Common myeloid progenitor, CD34-positive (primary cell): Measurements from ENCODE around the gene PLA2G15.
A peak's percentile ranks its signal among the peaks of the same experiment; 100 is the strongest.

Experiments used
- CTCF ChIA-PET: fragments of 350-600 bp; sonication (Branson Sonifier 250); formaldehyde crosslinking; loops from one replicate; lab custom pipeline; 2021; ENCODE audit warnings: antibody characterized with exemption; lab: Charles Lee
- POLR2A ChIA-PET: fragments of 350-600 bp; sonication (Branson Sonifier 250); formaldehyde crosslinking; loops from one replicate; lab custom pipeline; 2021; ENCODE audit warnings: antibody characterized with exemption; lab: Charles Lee
- DNase-seq, 3 donors: peaks; one replicate each; pipeline versions ENCODE4 v3.0.0 to v3.0.0-alpha.2; 2013
- H3K27ac ChIP-seq, 2 experiments: 1 replicate in 1 of 2; 2 replicates in 1 of 2; pipeline ENCODE4 v1.7.0; 2013; ENCODE audit warnings: inconsistent platforms in 2 of 2, low read length in 2 of 2, mild to moderate bottlenecking in 2 of 2, low read depth in 1 of 2, moderate library complexity in 1 of 2; ENCODE audit not compliant: severe bottlenecking in 2 of 2, insufficient read depth in 1 of 2, poor library complexity in 1 of 2
- H3K27me3 ChIP-seq, 5 experiments: replicated peaks in 2 of 5; 1 replicate in 3 of 5; 2 replicates in 2 of 5; pipeline versions ENCODE4 v1.6.1 to v1.7.0; 2013; ENCODE audit warnings: low read length in 4 of 5, mild to moderate bottlenecking in 2 of 5, moderate library complexity in 2 of 5, inconsistent platforms in 1 of 5; ENCODE audit not compliant: insufficient read depth in 5 of 5, control insufficient read depth in 4 of 5
- H3K36me3 ChIP-seq, 4 experiments: 1 replicate in 2 of 4; 2 replicates in 2 of 4; pipeline versions ENCODE4 v1.6.1 to v1.7.0; 2013; ENCODE audit warnings: low read length in 3 of 4, control low read depth in 1 of 4, mild to moderate bottlenecking in 1 of 4; ENCODE audit not compliant: control insufficient read depth in 4 of 4, insufficient read depth in 4 of 4
- H3K4me1 ChIP-seq, 4 experiments: 1 replicate in 3 of 4; 2 replicates in 1 of 4; pipeline versions ENCODE4 v1.6.1 to v1.7.1; 2013; ENCODE audit warnings: low read length in 3 of 4, mild to moderate bottlenecking in 3 of 4, control low read depth in 1 of 4, inconsistent platforms in 1 of 4, moderate library complexity in 1 of 4; ENCODE audit not compliant: control insufficient read depth in 4 of 4, insufficient read depth in 4 of 4; ENCODE audit errors: control extremely low read depth in 1 of 4
- H3K4me3 ChIP-seq, 7 experiments: 1 replicate in 4 of 7; 2 replicates in 3 of 7; pipeline versions ENCODE4 v1.5.1 to v1.7.0; 2013; ENCODE audit warnings: mild to moderate bottlenecking in 7 of 7, low read length in 6 of 7, moderate library complexity in 6 of 7, inconsistent platforms in 2 of 7, low read depth in 2 of 7, control low read depth in 1 of 7; ENCODE audit not compliant: insufficient read depth in 4 of 7, control insufficient read depth in 1 of 7; ENCODE audit errors: extremely low read depth in 1 of 7
- H3K9me3 ChIP-seq, 5 experiments: 1 replicate in 4 of 5; 2 replicates in 1 of 5; pipeline versions ENCODE4 v1.6.1 to v1.7.1; 2013; ENCODE audit warnings: low read length in 4 of 5, mild to moderate bottlenecking in 2 of 5, inconsistent platforms in 1 of 5, low read depth in 1 of 5, moderate library complexity in 1 of 5; ENCODE audit not compliant: control insufficient read depth in 4 of 5, insufficient read depth in 2 of 5; ENCODE audit errors: control extremely low read depth in 1 of 5
- WGBS: methylation state at CpG from one replicate; pipeline ENCODE4 v1.1.5; 2013; ENCODE audit not compliant: insufficient coverage; 5-methylcytosine and 5-hydroxymethylcytosine counted together

The PLA2G15 gene

GRCh38 chr16:68235108-68235886 lies 9.9 kb upstream of the PLA2G15 start:
- no peak overlapping the region for H3K27ac ChIP-seq
- H3K36me3 ChIP-seq, result peaks cover 0 to 12% (median 10%) of the 10 kb centered on the region in 4 experiments
- no peak for DNase-seq
- 81% methylated on average over 67 of the region's 73 CpGs for WGBS
- no peaks in the 10 kb centered on the region for H3K9me3 ChIP-seq
- H3K27me3 ChIP-seq, result peaks cover 0 to 15% (median 8%) of the 10 kb centered on the region in 5 experiments
- H3K4me3 ChIP-seq, result peak overlapping the region in 3 of 7 experiments; percentile 25 to 86 (median 76)
- ChIA-PET POLR2A (interaction anchor here (1.6 kb wide), 1 partner anchor 251 kb away, joined by 5 read pairs; no protein-coding TSS in a partner anchor), CTCF (interaction anchor here (1.5 to 4.0 kb wide), 4 partner anchors 26 to 94 kb away, joined by 6 to 45 read pairs (median 17); partner anchors contain the start of gene SLC7A6)
- H3K4me1 ChIP-seq, result peaks cover 0 to 45% (median 41%) of the 10 kb centered on the region in 4 experiments

DNA sequence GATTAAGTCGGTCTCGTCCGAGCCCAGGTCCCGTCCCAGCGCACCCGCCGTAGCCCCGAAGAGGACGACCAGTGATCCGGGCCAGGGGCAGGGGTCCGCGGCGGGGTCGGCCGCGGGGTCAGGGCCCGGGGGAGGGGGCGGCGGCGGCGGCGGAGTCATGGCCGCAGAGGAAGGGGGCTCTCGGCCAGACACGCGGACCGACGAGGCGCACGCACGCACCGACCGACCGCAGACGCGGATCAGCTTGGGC lies 9.4 kb upstream of the PLA2G15 start, which contains the start of gene ESRP2:
Gene ESRP2, minus strand, starts transcription at position 241 of the 250 bp plus-strand sequence. Its CDS starts 82 bp downstream, at position 159.
- WGBS, result 1% methylated on average over 32 of the region's 36 CpGs
- Histone ChIP-seq H3K4me3 (peak within 1 kb of the TSS; percentile 56 to 86 (median 67)), H3K4me1 (peaks cover 0 to 45% (median 41%) of the 10 kb centered on the region in 4 experiments), H3K36me3 (peaks cover 0 to 11% (median 8%) of the 10 kb centered on the region in 4 experiments), H3K27me3 (peaks cover 0 to 15% (median 8%) of the 10 kb centered on the region in 5 experiments), H3K27ac (no peak within 1 kb of the TSS), H3K9me3 (no peaks in the 10 kb centered on the region)
- no peak for DNase-seq
- CTCF ChIA-PET, result interaction anchor here (3.8 to 4.0 kb wide), 2 partner anchors 26 to 93 kb away, joined by 26 to 45 read pairs; partner anchors contain the start of gene SLC7A6
- POLR2A ChIA-PET, result no interaction called here

GRCh38 chr16:68236137-68236825 lies 8.9 kb upstream of the PLA2G15 start:
- CTCF ChIA-PET, result interaction anchor here (0.9 to 4.0 kb wide), 5 partner anchors 8 to 133 kb away, joined by 3 to 45 read pairs (median 7); partner anchors contain the start of gene SLC7A6
- Histone ChIP-seq H3K9me3 (no peaks in the 10 kb centered on the region), H3K27me3 (peaks cover 0 to 15% (median 8%) of the 10 kb centered on the region in 5 experiments), H3K4me1 (peaks cover 0 to 45% (median 41%) of the 10 kb centered on the region in 4 experiments), H3K36me3 (peaks cover 0 to 6% (median 4%) of the 10 kb centered on the region in 4 experiments), H3K27ac (no peak overlapping the region), H3K4me3 (peak overlapping the region; percentile 2 to 86 (median 67))
- DNase-seq, result peak in 2 of 3 donors; percentile 16 to 49
- POLR2A ChIA-PET, result interaction anchor here (0.6 to 0.8 kb wide), 2 partner anchors 22 to 251 kb away, joined by 3 to 4 read pairs; no protein-coding TSS in a partner anchor
- WGBS, result 6% methylated on average over 35 of the region's 45 CpGs

- Histone ChIP-seq H3K27me3 (peaks cover 0 to 15% (median 8%) of the 10 kb centered on the region in 5 experiments), H3K27ac (no peak overlapping the region), H3K9me3 (no peaks in the 10 kb centered on the region), H3K4me1 (peaks cover 0 to 45% (median 41%) of the 10 kb centered on the region in 4 experiments), H3K36me3 (peaks cover 0 to 5% (median 1%) of the 10 kb centered on the region in 4 experiments), H3K4me3 (peak overlapping the region; percentile 56 to 86 (median 67))
- ChIA-PET POLR2A (interaction anchor here (0.6 to 0.8 kb wide), 2 partner anchors 21 to 252 kb away, joined by 3 to 4 read pairs; no protein-coding TSS in a partner anchor), CTCF (interaction anchor here (0.9 to 4.0 kb wide), 5 partner anchors 9 to 133 kb away, joined by 3 to 45 read pairs (median 7); partner anchors contain the start of gene SLC7A6)
- DNase-seq, result peak in 2 of 3 donors; percentile 44 to 52
- 0% methylated on average over 12 of the region's 21 CpGs for WGBS
These were observed 8.3 kb upstream of the PLA2G15 start for GRCh38 chr16:68236826-68237242.

DNA sequence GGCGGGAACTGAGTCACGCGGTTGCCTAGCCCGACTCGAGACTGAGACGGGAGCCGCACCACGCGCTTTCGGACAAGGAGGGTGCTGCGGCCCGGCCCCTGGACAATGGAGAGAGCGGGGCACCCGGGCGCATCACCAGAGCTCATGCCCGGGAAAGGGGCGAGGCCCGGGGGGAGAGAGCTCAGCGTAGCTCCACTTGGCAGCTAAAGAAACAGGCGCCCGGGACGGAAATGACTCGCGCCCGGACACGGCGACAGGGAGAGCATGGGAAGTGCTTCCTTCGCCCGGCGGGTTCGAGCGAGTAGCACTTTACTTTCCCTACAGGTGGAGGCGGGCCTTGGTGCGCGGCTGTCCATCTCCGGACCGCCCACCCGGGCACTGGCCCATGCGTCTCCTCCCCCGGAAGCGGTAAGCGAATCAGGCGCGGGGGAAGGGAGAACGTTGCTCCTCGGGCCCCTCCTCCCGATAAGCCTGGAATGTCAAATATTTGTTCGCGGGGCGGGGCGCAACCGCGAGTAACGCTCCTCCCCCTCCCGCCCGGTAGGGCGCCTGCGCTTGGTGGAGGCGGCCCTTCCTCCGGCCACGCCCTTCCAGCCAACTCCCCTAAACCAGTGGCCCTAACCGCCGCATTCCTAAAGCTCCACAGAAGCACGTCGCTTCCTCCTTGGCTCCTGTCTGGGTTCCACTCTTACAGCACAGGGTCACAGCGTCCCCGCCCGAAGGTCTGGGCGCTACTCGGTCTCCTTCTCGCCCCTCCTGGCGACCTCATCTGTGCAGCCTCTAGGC lies 7.7 kb upstream of the PLA2G15 start:
- CTCF ChIA-PET, result interaction anchor here (0.6 to 4.0 kb wide), 9 partner anchors 9 to 146 kb away, joined by 3 to 45 read pairs (median 3); partner anchors contain the start of gene SLC7A6
- H3K27me3 ChIP-seq, result peaks cover 0 to 15% (median 8%) of the 10 kb centered on the region in 5 experiments
- peak; percentile 85 to 91 (median 91) for DNase-seq
- POLR2A ChIA-PET, result interaction anchor here (0.6 to 0.8 kb wide), 2 partner anchors 9 to 21 kb away, joined by 3 to 4 read pairs; no protein-coding TSS in a partner anchor
- H3K36me3 ChIP-seq, result no peaks in the 10 kb centered on the region
- under 1% methylated on average over 68 of the region's 72 CpGs for WGBS
- no peak overlapping the region for H3K27ac ChIP-seq
- peaks cover 0 to 45% (median 41%) of the 10 kb centered on the region in 4 experiments for H3K4me1 ChIP-seq
- no peaks in the 10 kb centered on the region for H3K9me3 ChIP-seq
- H3K4me3 ChIP-seq, result peak overlapping the region; percentile 56 to 86 (median 67)

DNA sequence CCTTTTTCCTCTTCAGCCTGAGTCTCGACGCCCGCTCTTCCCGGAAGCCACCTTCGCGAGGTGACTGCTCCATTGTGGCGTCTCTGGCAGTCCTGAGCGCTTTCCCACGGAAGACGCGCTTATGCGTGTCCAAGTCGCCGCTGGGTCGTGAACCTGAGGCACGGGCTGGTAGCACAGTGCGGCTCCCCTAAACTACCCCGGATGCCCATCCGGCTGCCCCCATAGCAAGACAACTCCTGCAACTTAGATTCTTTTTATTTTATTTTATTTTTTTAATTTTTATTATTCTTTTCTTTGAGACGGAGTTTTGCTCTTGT lies 7.2 kb upstream of the PLA2G15 start:
- peaks cover 0 to 15% (median 8%) of the 10 kb centered on the region in 5 experiments for H3K27me3 ChIP-seq
- DNase-seq, result no peak
- WGBS, result 3% methylated on average over 16 of the region's 20 CpGs
- no peaks in the 10 kb centered on the region for H3K9me3 ChIP-seq
- H3K4me3 ChIP-seq, result peak overlapping the region; percentile 56 to 86 (median 67)
- ChIA-PET CTCF (interaction anchor here (1.2 to 4.0 kb wide), 5 partner anchors 11 to 146 kb away, joined by 3 to 45 read pairs (median 4); partner anchors contain the start of gene SLC7A6), POLR2A (interaction anchor here (0.6 kb wide), 2 partner anchors 10 to 679 kb away, joined by 3 read pairs; no protein-coding TSS in a partner anchor)
- H3K4me1 ChIP-seq, result peaks cover 0 to 45% (median 41%) of the 10 kb centered on the region in 4 experiments
- no peak overlapping the region for H3K27ac ChIP-seq
- no peaks in the 10 kb centered on the region for H3K36me3 ChIP-seq
